HepG2 (cell line): Measurements from ENCODE around the gene THADA. TPM values are rescaled to one million over a fixed set of nuclear protein-coding genes. Genes with fewer than 3 reads are reported as not detected.
A peak's percentile ranks its signal among the peaks of the same experiment; 100 is the strongest.

Source experiments
- CBFB ChIP-seq: sonication (generic); formaldehyde crosslinking; IDR thresholded peaks from 2 replicates; pipeline ENCODE4 v1.4.0; 2020; ENCODE audit warnings: missing genetic modification reagents
- ETV6 ChIP-seq: sonication (generic); formaldehyde crosslinking; conservative IDR thresholded peaks from 2 replicates; pipeline ENCODE4 v1.4.0; 2020; ENCODE audit warnings: missing genetic modification reagents
- IRF9 ChIP-seq: sonication (generic); formaldehyde crosslinking; IDR thresholded peaks from 2 replicates; pipeline ENCODE4 v1.8.0; 2022; ENCODE audit warnings: missing genetic modification reagents, mild to moderate bottlenecking, borderline replicate concordance
- JARID2 ChIP-seq: sonication (generic); formaldehyde crosslinking; IDR thresholded peaks from 2 replicates; pipeline ENCODE4 v1.8.1; 2023; ENCODE audit warnings: missing genetic modification reagents, inconsistent platforms; ENCODE audit not compliant: insufficient replicate concordance
- MIER2 ChIP-seq: IDR thresholded peaks from 2 replicates; pipeline ENCODE4 v1.6.1; 2016; ENCODE audit warnings: missing biosample characterization, missing genetic modification reagents
- MTF2 ChIP-seq: sonication (generic); formaldehyde crosslinking; IDR thresholded peaks from 2 replicates; pipeline ENCODE4 v1.5.0; 2020; ENCODE audit warnings: missing genetic modification reagents, borderline replicate concordance
- RXRB ChIP-seq: IDR thresholded peaks from 2 replicates; pipeline ENCODE4 v1.6.1; 2016; ENCODE audit warnings: borderline replicate concordance, missing genetic modification reagents, missing compliant biosample characterization
- ZNF333 ChIP-seq: sonication (generic); formaldehyde crosslinking; IDR thresholded peaks from 2 replicates; pipeline ENCODE4 v1.4.0; 2020; ENCODE audit warnings: mild to moderate bottlenecking, missing genetic modification reagents, borderline replicate concordance
- ZNF446 ChIP-seq: sonication (generic); formaldehyde crosslinking; IDR thresholded peaks from 2 replicates; pipeline ENCODE4 v1.5.0; 2020; ENCODE audit warnings: mild to moderate bottlenecking, missing genetic modification reagents
- ZNF567 ChIP-seq: sonication (generic); formaldehyde crosslinking; IDR thresholded peaks from 2 replicates; pipeline ENCODE4 v1.8.1; 2023; ENCODE audit warnings: mild to moderate bottlenecking, missing genetic modification reagents, borderline replicate concordance
- ZNF670 ChIP-seq: sonication (generic); formaldehyde crosslinking; IDR thresholded peaks from 2 replicates; pipeline ENCODE4 v1.8.0; 2022; ENCODE audit warnings: mild to moderate bottlenecking, missing genetic modification reagents, borderline replicate concordance
- ZNF788 ChIP-seq: sonication (generic); formaldehyde crosslinking; IDR thresholded peaks from 2 replicates; pipeline ENCODE4 v1.5.0; 2020; ENCODE audit warnings: mild to moderate bottlenecking, missing genetic modification reagents, borderline replicate concordance
- ZNF841 ChIP-seq: sonication (generic); formaldehyde crosslinking; IDR thresholded peaks from 2 replicates; pipeline ENCODE4 v1.8.1; 2023; ENCODE audit warnings: missing genetic modification reagents, borderline replicate concordance
- ZSCAN31 ChIP-seq: sonication (generic); formaldehyde crosslinking; IDR thresholded peaks from 2 replicates; pipeline ENCODE4 v1.5.0; 2020; ENCODE audit warnings: low read depth, mild to moderate bottlenecking, missing genetic modification reagents
- polyA plus RNA-seq, 8 experiments: library from polyadenylated mRNA; depleted of rRNA in 3 of 8; stranded (reverse) in 7 of 8; unstranded in 1 of 8; fragments of >200 nt; fragmentation: Illumina TruSeq in 4 of 8; extraction: Trizol in 4 of 8; gene quantifications; 2 replicates each; pipeline versions ENCODE4 v1.2.1 to v1.2.3, GENCODE V29; 2011 to 2016; ENCODE audit warnings: low read depth in 4 of 8, missing spikeins in 1 of 8, mixed read lengths in 1 of 8; ENCODE audit not compliant: insufficient read depth in 1 of 8
- total RNA-seq, 5 experiments: library from RNA; depleted of rRNA; stranded (reverse); fragments of >200 nt; fragmentation: Illumina TruSeq; extraction: Trizol; gene quantifications; 2 replicates each; pipeline ENCODE4 v1.2.3, GENCODE V29; 2016; ENCODE audit warnings: low read depth in 1 of 5
- TF ChIP-seq, protein P1 (sequence below): sonication (generic); formaldehyde crosslinking; conservative IDR thresholded peaks from 2 replicates; pipeline ENCODE4 v1.4.0; 2020; ENCODE audit warnings: missing genetic modification reagents
- TF ChIP-seq, protein P2 (sequence below): sonication (generic); formaldehyde crosslinking; IDR thresholded peaks from 2 replicates; pipeline ENCODE4 v1.5.0; 2020; ENCODE audit warnings: missing genetic modification reagents
- TF ChIP-seq, protein P3 (sequence below): sonication (generic); formaldehyde crosslinking; IDR thresholded peaks from 2 replicates; pipeline ENCODE4 v1.5.1; 2020; ENCODE audit warnings: mild to moderate bottlenecking, missing genetic modification reagents

Gene THADA
- total and polyA plus RNA-seq, 2 of the 13 experiments (the other 11 are each of a cell fraction or from before 2014, with no cell fraction given): 12.7 to 21.7 TPM

GRCh38 chr2:43219383-43220228 lies 376.2 kb downstream of the THADA start (continued):
- TF ChIP-seq, protein P1, sequence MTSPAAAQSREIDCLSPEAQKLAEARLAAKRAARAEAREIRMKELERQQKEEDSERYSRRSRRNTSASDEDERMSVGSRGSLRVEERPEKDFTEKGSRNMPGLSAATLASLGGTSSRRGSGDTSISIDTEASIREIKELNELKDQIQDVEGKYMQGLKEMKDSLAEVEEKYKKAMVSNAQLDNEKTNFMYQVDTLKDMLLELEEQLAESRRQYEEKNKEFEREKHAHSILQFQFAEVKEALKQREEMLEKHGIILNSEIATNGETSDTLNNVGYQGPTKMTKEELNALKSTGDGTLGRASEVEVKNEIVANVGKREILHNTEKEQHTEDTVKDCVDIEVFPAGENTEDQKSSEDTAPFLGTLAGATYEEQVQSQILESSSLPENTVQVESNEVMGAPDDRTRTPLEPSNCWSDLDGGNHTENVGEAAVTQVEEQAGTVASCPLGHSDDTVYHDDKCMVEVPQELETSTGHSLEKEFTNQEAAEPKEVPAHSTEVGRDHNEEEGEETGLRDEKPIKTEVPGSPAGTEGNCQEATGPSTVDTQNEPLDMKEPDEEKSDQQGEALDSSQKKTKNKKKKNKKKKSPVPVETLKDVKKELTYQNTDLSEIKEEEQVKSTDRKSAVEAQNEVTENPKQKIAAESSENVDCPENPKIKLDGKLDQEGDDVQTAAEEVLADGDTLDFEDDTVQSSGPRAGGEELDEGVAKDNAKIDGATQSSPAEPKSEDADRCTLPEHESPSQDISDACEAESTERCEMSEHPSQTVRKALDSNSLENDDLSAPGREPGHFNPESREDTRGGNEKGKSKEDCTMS (CRISPR knock-in tag): no peak
- TF ChIP-seq ZNF446: peak; percentile 92; the same call in 1 of the 2 replicates
- TF ChIP-seq ETV6 (CRISPR knock-in tag): no peak
- TF ChIP-seq, protein P2, sequence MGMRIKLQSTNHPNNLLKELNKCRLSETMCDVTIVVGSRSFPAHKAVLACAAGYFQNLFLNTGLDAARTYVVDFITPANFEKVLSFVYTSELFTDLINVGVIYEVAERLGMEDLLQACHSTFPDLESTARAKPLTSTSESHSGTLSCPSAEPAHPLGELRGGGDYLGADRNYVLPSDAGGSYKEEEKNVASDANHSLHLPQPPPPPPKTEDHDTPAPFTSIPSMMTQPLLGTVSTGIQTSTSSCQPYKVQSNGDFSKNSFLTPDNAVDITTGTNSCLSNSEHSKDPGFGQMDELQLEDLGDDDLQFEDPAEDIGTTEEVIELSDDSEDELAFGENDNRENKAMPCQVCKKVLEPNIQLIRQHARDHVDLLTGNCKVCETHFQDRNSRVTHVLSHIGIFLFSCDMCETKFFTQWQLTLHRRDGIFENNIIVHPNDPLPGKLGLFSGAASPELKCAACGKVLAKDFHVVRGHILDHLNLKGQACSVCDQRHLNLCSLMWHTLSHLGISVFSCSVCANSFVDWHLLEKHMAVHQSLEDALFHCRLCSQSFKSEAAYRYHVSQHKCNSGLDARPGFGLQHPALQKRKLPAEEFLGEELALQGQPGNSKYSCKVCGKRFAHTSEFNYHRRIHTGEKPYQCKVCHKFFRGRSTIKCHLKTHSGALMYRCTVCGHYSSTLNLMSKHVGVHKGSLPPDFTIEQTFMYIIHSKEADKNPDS: 0 out of 2 replicates have a peak, but pooled peaks have one; percentile 22
- peak; percentile 30; the same call in 1 of the 2 replicates for TF ChIP-seq ZNF567
- TF ChIP-seq MIER2 (CRISPR knock-in tag): no peak
- TF ChIP-seq IRF9 (CRISPR knock-in tag): peak; percentile 79; the same call in 1 of the 2 replicates
- peak; percentile 85; the same call in 1 of the 2 replicates for TF ChIP-seq ZSCAN31 (CRISPR knock-in tag)
- TF ChIP-seq ZNF333 (CRISPR knock-in tag): no peak
- no peak for TF ChIP-seq JARID2 (CRISPR knock-in tag)
- TF ChIP-seq ZNF841 (CRISPR knock-in tag): peak; percentile 76; the same call in 1 of the 2 replicates
- TF ChIP-seq CBFB: no peak
- TF ChIP-seq MTF2 (CRISPR knock-in tag): peak; percentile 58; the same call in 1 of the 2 replicates
- TF ChIP-seq, protein P3, sequence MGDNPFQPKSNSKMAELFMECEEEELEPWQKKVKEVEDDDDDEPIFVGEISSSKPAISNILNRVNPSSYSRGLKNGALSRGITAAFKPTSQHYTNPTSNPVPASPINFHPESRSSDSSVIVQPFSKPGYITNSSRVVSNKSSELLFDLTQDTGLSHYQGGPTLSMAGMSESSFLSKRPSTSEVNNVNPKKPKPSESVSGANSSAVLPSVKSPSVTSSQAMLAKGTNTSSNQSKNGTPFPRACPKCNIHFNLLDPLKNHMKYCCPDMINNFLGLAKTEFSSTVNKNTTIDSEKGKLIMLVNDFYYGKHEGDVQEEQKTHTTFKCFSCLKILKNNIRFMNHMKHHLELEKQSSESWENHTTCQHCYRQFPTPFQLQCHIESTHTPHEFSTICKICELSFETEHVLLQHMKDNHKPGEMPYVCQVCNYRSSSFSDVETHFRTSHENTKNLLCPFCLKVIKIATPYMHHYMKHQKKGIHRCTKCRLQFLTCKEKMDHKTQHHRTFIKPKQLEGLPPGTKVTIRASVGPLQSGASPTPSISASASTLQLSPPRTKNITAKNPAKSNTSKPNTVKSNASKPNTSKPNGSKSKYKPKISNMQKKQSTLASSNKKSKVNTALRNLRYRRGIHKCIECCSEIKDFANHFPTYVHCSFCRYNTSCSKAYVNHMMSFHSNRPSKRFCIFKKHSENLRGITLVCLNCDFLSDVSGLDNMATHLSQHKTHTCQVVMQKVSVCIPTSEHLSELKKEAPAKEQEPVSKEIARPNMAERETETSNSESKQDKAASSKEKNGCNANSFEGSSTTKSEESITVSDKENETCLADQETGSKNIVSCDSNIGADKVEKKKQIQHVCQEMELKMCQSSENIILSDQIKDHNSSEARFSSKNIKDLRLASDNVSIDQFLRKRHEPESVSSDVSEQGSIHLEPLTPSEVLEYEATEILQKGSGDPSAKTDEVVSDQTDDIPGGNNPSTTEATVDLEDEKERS (CRISPR knock-in tag): 0 out of 2 replicates have a peak, but pooled peaks have one; percentile 57
- TF ChIP-seq RXRB: peak; percentile 28; the same call in 1 of the 2 replicates
- TF ChIP-seq ZNF670: peak; percentile 86
- TF ChIP-seq ZNF788 (CRISPR knock-in tag): peak; percentile 72; the same call in 1 of the 2 replicates
